ENCODE results near the gene ZNF740. TPM values are rescaled to one million over a fixed set of nuclear protein-coding genes. Genes with fewer than 3 reads are reported as not detected.
A peak's percentile ranks its signal among the peaks of the same experiment; 100 is the strongest.

ZNF740 gene
- total RNA-seq, 1 donor from 2014 or later, result 16.7 TPM

DNA sequence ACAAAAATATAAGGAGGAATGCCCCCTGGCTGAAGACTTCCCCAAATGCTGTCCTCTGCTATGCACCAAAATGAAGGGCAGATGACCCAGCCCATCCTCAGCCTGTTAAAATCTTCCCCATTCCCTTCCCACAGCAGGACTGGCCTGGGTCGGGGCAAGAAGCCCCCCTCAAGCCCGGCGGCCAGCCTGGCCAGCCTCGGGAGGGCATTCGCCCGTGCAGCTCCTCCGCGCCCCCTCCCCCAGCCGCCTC is 51.1 kb downstream of the ZNF740 start:
- Histone ChIP-seq H3K9me3 (ENCODE audit: control insufficient read depth in 3 of 3, low read length in 3 of 3) (no peaks in the 10 kb centered on the region), H3K27ac (ENCODE audit: low read depth, low read length) (peak overlapping the region; percentile 44), H3K27me3 (ENCODE audit: control insufficient read depth in 3 of 3, insufficient read depth in 3 of 3, low read length in 3 of 3) (peaks cover 19 to 39% (median 36%) of the 10 kb centered on the region in 3 donors), H3K9ac (ENCODE audit: low read depth in 1 of 3, low read length in 3 of 3) (peak overlapping the region; percentile 43 to 68 (median 56)), H3K4me3 (ENCODE audit: low read length in 3 of 3) (peak overlapping the region; percentile 56 to 68 (median 65)), H3K4me1 (ENCODE audit: control insufficient read depth in 3 of 3, insufficient read depth in 3 of 3, low read length in 3 of 3) (peaks cover 18 to 23% (median 20%) of the 10 kb centered on the region in 3 donors), H3K36me3 (ENCODE audit: control insufficient read depth in 3 of 3, insufficient read depth in 3 of 3, low read length in 3 of 3) (no peaks in the 10 kb centered on the region)

- peak within 1 kb of the TSS; percentile 43 to 68 (median 56) for H3K9ac ChIP-seq (ENCODE audit: low read depth in 1 of 3, low read length in 3 of 3)
- H3K27ac ChIP-seq (ENCODE audit: low read depth, low read length), result peak within 1 kb of the TSS; percentile 44
Measured at GRCh38 chr12:53231921-53232645, 51.6 kb downstream of the ZNF740 start, which contains the start of gene RARG. Gene RARG (minus strand): TSS chr12:53232209. CDS start chr12:53227545, 4,664 bp downstream.

GRCh38 chr12:53232646-53233461 is 52.3 kb downstream of the ZNF740 start:
- Histone ChIP-seq H3K4me1 (ENCODE audit: control insufficient read depth in 3 of 3, insufficient read depth in 3 of 3, low read length in 3 of 3) (peaks cover 18 to 23% (median 20%) of the 10 kb centered on the region in 3 donors), H3K4me3 (ENCODE audit: low read length in 3 of 3) (peak overlapping the region; percentile 51 to 67 (median 60)), H3K27ac (ENCODE audit: low read depth, low read length) (peak overlapping the region; percentile 16), H3K9me3 (ENCODE audit: control insufficient read depth in 3 of 3, low read length in 3 of 3) (no peaks in the 10 kb centered on the region), H3K36me3 (ENCODE audit: control insufficient read depth in 3 of 3, insufficient read depth in 3 of 3, low read length in 3 of 3) (no peaks in the 10 kb centered on the region), H3K9ac (ENCODE audit: low read depth in 1 of 3, low read length in 3 of 3) (peak overlapping the region; percentile 8 to 64 (median 33)), H3K27me3 (ENCODE audit: control insufficient read depth in 3 of 3, insufficient read depth in 3 of 3, low read length in 3 of 3) (peaks cover 19 to 42% (median 39%) of the 10 kb centered on the region in 3 donors)

More at GRCh38 chr12:53231921-53232645, 51.6 kb downstream of the ZNF740 start, which contains the start of gene RARG:
- Histone ChIP-seq H3K27me3 (ENCODE audit: control insufficient read depth in 3 of 3, insufficient read depth in 3 of 3, low read length in 3 of 3) (peaks cover 19 to 42% (median 39%) of the 10 kb centered on the region in 3 donors), H3K9me3 (ENCODE audit: control insufficient read depth in 3 of 3, low read length in 3 of 3) (no peaks in the 10 kb centered on the region), H3K4me3 (ENCODE audit: low read length in 3 of 3) (peak within 1 kb of the TSS; percentile 56 to 68 (median 67)), H3K36me3 (ENCODE audit: control insufficient read depth in 3 of 3, insufficient read depth in 3 of 3, low read length in 3 of 3) (no peaks in the 10 kb centered on the region), H3K4me1 (ENCODE audit: control insufficient read depth in 3 of 3, insufficient read depth in 3 of 3, low read length in 3 of 3) (peaks cover 18 to 23% (median 20%) of the 10 kb centered on the region in 3 donors)

DNA sequence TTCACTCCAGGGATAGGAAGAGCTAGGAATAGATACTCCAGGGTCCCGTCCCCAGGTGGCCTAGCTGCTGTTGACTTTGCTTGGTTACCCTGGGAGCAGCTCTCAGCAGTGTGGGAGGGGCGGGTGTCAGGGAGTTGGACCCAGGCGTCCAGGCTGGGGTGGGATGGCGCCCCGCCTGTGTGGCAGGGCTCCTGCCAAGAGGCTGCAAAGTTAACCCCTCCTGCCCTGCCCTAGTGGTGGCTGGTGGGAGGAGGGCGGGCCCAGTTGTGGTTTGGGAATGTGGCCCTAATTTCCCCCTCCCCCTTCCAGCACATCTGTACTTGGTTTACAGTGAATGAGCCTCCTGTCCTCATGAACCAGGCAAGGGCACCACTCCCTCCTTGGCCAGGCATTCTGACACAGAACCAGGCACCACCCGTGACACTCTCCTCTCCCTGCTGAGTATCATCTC is 53.2 kb downstream of the ZNF740 start:
- Histone ChIP-seq H3K4me1 (ENCODE audit: control insufficient read depth in 3 of 3, insufficient read depth in 3 of 3, low read length in 3 of 3) (peaks cover 18 to 23% (median 20%) of the 10 kb centered on the region in 3 donors), H3K9ac (ENCODE audit: low read depth in 1 of 3, low read length in 3 of 3) (no peak overlapping the region)

GRCh38 chr12:53234271-53234914 is 53.9 kb downstream of the ZNF740 start:
- no peak overlapping the region for H3K9ac ChIP-seq (ENCODE audit: low read depth in 1 of 3, low read length in 3 of 3)
- peaks cover 19 to 42% (median 39%) of the 10 kb centered on the region in 3 donors for H3K27me3 ChIP-seq (ENCODE audit: control insufficient read depth in 3 of 3, insufficient read depth in 3 of 3, low read length in 3 of 3)
- peaks cover 18 to 23% (median 20%) of the 10 kb centered on the region in 3 donors for H3K4me1 ChIP-seq (ENCODE audit: control insufficient read depth in 3 of 3, insufficient read depth in 3 of 3, low read length in 3 of 3)
- no peak overlapping the region for H3K4me3 ChIP-seq (ENCODE audit: low read length in 3 of 3)
- H3K27ac ChIP-seq (ENCODE audit: low read depth, low read length), result no peak overlapping the region
- H3K9me3 ChIP-seq (ENCODE audit: control insufficient read depth in 3 of 3, low read length in 3 of 3), result no peaks in the 10 kb centered on the region
- H3K36me3 ChIP-seq (ENCODE audit: control insufficient read depth in 3 of 3, insufficient read depth in 3 of 3, low read length in 3 of 3), result no peaks in the 10 kb centered on the region

More for the DNA sequence above, 53.2 kb downstream of the ZNF740 start:
- H3K4me3 ChIP-seq (ENCODE audit: low read length in 3 of 3), result peak overlapping the region in 1 of 3 donors; percentile 45
- H3K27ac ChIP-seq (ENCODE audit: low read depth, low read length), result no peak overlapping the region
- no peaks in the 10 kb centered on the region for H3K36me3 ChIP-seq (ENCODE audit: control insufficient read depth in 3 of 3, insufficient read depth in 3 of 3, low read length in 3 of 3)
- H3K27me3 ChIP-seq (ENCODE audit: control insufficient read depth in 3 of 3, insufficient read depth in 3 of 3, low read length in 3 of 3), result peaks cover 19 to 42% (median 39%) of the 10 kb centered on the region in 3 donors
- no peaks in the 10 kb centered on the region for H3K9me3 ChIP-seq (ENCODE audit: control insufficient read depth in 3 of 3, low read length in 3 of 3)

DNA sequence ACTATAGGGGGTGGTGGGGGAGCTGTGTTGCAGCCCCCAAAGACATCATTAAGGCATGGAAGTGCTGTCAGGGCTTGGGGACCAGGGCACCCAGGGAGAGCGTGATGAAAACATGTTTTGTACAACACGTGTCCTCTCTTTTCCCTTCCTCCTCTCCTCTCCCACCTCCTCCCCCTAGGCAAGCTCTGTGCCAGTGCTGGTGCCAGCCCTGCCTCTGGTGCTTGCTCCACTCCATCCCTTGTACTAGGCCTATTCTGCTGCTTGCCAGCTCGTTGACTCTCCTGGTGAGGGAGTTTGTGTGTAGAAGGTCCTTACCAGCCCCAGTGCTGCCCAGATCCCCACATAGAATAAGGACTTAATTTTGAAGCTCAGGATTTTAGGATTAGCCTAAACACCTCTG is 54.6 kb downstream of the ZNF740 start:
- Histone ChIP-seq H3K27me3 (ENCODE audit: control insufficient read depth in 3 of 3, insufficient read depth in 3 of 3, low read length in 3 of 3) (peaks cover 19 to 42% (median 39%) of the 10 kb centered on the region in 3 donors), H3K36me3 (ENCODE audit: control insufficient read depth in 3 of 3, insufficient read depth in 3 of 3, low read length in 3 of 3) (no peaks in the 10 kb centered on the region), H3K9ac (ENCODE audit: low read depth in 1 of 3, low read length in 3 of 3) (no peak overlapping the region), H3K27ac (ENCODE audit: low read depth, low read length) (no peak overlapping the region), H3K4me1 (ENCODE audit: control insufficient read depth in 3 of 3, insufficient read depth in 3 of 3, low read length in 3 of 3) (peaks cover 18 to 23% (median 20%) of the 10 kb centered on the region in 3 donors), H3K9me3 (ENCODE audit: control insufficient read depth in 3 of 3, low read length in 3 of 3) (no peaks in the 10 kb centered on the region), H3K4me3 (ENCODE audit: low read length in 3 of 3) (no peak overlapping the region)

- Histone ChIP-seq H3K27me3 (ENCODE audit: control insufficient read depth in 3 of 3, insufficient read depth in 3 of 3, low read length in 3 of 3) (peaks cover 19 to 44% (median 42%) of the 10 kb centered on the region in 3 donors), H3K27ac (ENCODE audit: low read depth, low read length) (no peak overlapping the region), H3K36me3 (ENCODE audit: control insufficient read depth in 3 of 3, insufficient read depth in 3 of 3, low read length in 3 of 3) (no peaks in the 10 kb centered on the region), H3K4me1 (ENCODE audit: control insufficient read depth in 3 of 3, insufficient read depth in 3 of 3, low read length in 3 of 3) (peaks cover 18 to 23% (median 20%) of the 10 kb centered on the region in 3 donors), H3K9me3 (ENCODE audit: control insufficient read depth in 3 of 3, low read length in 3 of 3) (no peaks in the 10 kb centered on the region), H3K4me3 (ENCODE audit: low read length in 3 of 3) (no peak overlapping the region), H3K9ac (ENCODE audit: low read depth in 1 of 3, low read length in 3 of 3) (no peak overlapping the region)
Measured at GRCh38 chr12:53235742-53236442, 55.4 kb downstream of the ZNF740 start.

DNA sequence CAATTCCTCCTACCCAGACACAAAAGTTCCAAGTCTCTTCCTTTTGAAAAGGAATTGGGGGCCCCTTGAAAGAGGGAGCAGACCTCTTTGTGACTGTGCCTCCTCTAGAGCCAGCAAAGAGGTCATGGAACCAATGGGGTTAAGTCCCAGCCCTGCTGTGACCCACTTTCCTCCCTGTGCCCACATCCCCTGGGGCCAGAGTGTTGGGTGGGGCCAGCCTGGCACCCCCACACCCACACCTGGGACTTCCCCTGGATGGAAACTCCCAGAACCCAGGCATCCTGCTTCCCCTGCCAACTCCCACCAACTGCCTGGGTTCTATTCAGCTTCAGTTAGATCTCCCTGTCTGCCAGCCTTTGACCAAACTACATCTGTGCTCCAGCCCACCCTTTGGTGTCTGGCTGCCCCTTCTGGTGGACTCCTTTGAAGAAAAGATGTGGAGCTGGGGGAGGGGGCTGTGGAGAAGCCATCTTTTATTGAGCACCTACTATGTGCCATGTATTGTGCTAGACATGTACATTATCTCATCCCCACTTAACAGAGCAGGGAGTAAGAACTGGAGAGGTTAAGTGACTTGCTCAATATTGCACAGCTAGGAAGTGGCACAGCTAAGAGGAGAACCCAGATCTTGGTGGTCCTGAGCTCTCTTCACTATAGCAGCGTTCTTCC is 56.1 kb downstream of the ZNF740 start:
- H3K27ac ChIP-seq (ENCODE audit: low read depth, low read length), result no peak overlapping the region
- no peaks in the 10 kb centered on the region for H3K9me3 ChIP-seq (ENCODE audit: control insufficient read depth in 3 of 3, low read length in 3 of 3)
- no peak overlapping the region for H3K4me3 ChIP-seq (ENCODE audit: low read length in 3 of 3)
- peaks cover 17 to 20% (median 18%) of the 10 kb centered on the region in 3 donors for H3K4me1 ChIP-seq (ENCODE audit: control insufficient read depth in 3 of 3, insufficient read depth in 3 of 3, low read length in 3 of 3)
- H3K27me3 ChIP-seq (ENCODE audit: control insufficient read depth in 3 of 3, insufficient read depth in 3 of 3, low read length in 3 of 3), result peaks cover 19 to 41% (median 38%) of the 10 kb centered on the region in 3 donors
- H3K9ac ChIP-seq (ENCODE audit: low read depth in 1 of 3, low read length in 3 of 3), result no peak overlapping the region
- no peaks in the 10 kb centered on the region for H3K36me3 ChIP-seq (ENCODE audit: control insufficient read depth in 3 of 3, insufficient read depth in 3 of 3, low read length in 3 of 3)
